Heart left ventricle (tissue), 16 donors: ENCODE measurements around the gene SLC38A5. TPM values are rescaled to one million over a fixed set of nuclear protein-coding genes. Genes with fewer than 3 reads are reported as not detected.

Source experiments
- ATAC-seq, 4 donors: fragments of 200-7000 bp; cut with Tn5 transposase; one replicate each; pipeline ENCODE4 v1.9.1; 2020 to 2022; ENCODE audit warnings: moderate library complexity in 4 of 4, mild to moderate bottlenecking in 3 of 4, moderate number of reproducible peaks in 1 of 4
- DNase-seq, 5 donors: peaks; one replicate each; pipeline ENCODE4 v3.0.0-alpha.2; 2020
- H3K27ac ChIP-seq, 12 donors: fragments of 200-600 bp; sonication (generic) in 4 of 12; one replicate each; pipeline versions ENCODE4 v1.5.0 to v1.8.0; 2016 to 2022; ENCODE audit warnings: mild to moderate bottlenecking in 2 of 12
- H3K27me3 ChIP-seq, 9 donors: fragments of 200-600 bp; sonication (generic) in 2 of 9; one replicate each; pipeline versions ENCODE4 v1.5.1 to v1.8.0; 2016 to 2022; ENCODE audit warnings: mild to moderate bottlenecking in 3 of 9
- H3K36me3 ChIP-seq, 9 donors: fragments of 200-600 bp; sonication (generic) in 2 of 9; one replicate each; pipeline versions ENCODE4 v1.5.0 to v1.8.0; 2018 to 2022; ENCODE audit warnings: mild to moderate bottlenecking in 2 of 9
- H3K4me1 ChIP-seq, 12 donors: fragments of 200-600 bp; sonication (generic) in 4 of 12; one replicate each; pipeline versions ENCODE4 v1.5.0 to v1.8.0; 2016 to 2022; ENCODE audit warnings: mild to moderate bottlenecking in 3 of 12
- H3K4me3 ChIP-seq, 12 donors: fragments of 200-600 bp; sonication (generic) in 4 of 12; one replicate each; pipeline versions ENCODE4 v1.5.0 to v1.8.0; 2017 to 2022; ENCODE audit warnings: mild to moderate bottlenecking in 9 of 12, moderate library complexity in 4 of 12
- H3K9me3 ChIP-seq, 12 donors: fragments of 200-600 bp; sonication (generic) in 4 of 12; one replicate each; pipeline versions ENCODE4 v1.5.0 to v1.8.0; 2016 to 2022; ENCODE audit warnings: mild to moderate bottlenecking in 1 of 12
- CTCF ChIP-seq, 12 donors: fragments of 200-600 bp; sonication (generic) in 4 of 12; IDR thresholded peaks; one replicate each; pipeline versions ENCODE4 v1.5.0 to v1.8.0; 2018 to 2022; ENCODE audit warnings: antibody characterized with exemption in 12 of 12, mild to moderate bottlenecking in 5 of 12
- POLR2A ChIP-seq, 2 donors: fragments of 450-650 bp; IDR thresholded peaks; one replicate each; pipeline ENCODE4 v1.6.1; 2017; ENCODE audit warnings: antibody characterized with exemption in 2 of 2, mild to moderate bottlenecking in 2 of 2, moderate library complexity in 2 of 2
- WGBS, 4 donors: extraction: QIAGEN DNeasy Blood & Tissue Kit in 2 of 4; methylation state at CpG; one replicate each; pipeline versions ENCODE4 v1.1.5 to v1.1.7; 2013 to 2018; 5-methylcytosine and 5-hydroxymethylcytosine counted together
- intact Hi-C, 10 donors: fragments of 100-400 bp; cut with DNase I; formaldehyde crosslinking; loops; one replicate each; pipeline versions ENCODE4 v1.11.1 to v1.14.2; 2022
- polyA plus RNA-seq, 2 donors: library from polyadenylated mRNA; stranded (reverse); fragments of 200-250 nt; gene quantifications; one replicate each; pipeline ENCODE4 v1.2.3, GENCODE V29; 2013
- total RNA-seq, 9 donors: library from RNA; depleted of rRNA in 2 of 9; stranded (reverse); fragments of >200 nt in 2 of 9; fragmentation: NEBNext Ultra II Directional in 3 of 9; extraction: Animal tissue kit (Norgen Biotek cat#: 25700) in 3 of 9; gene quantifications; one replicate each; pipeline versions ENCODE4 v1.1.0 to v1.2.4, GENCODE V29; 2016 to 2023
- donor health status: ischemic (EF 13 %, LVEDD 7.1; RV severe dilation, severe dysfunction).
- donor health status: healthy with polysubstance abuse.
- donor health status: DM: no; HTN: yes; CAD: no.
- donor health status: DM: no; HTN: no; CAD: no.
- donor health status: ischemic (EF 25% LVEDD 6.9; RV normal size, moderate dysfunction).
- donor health status: ischemic (EF 25% LVEDD 5.7; RV mildly dilated, moderate dysfunction).
- donor health status: healthy.
- donor health status: DM: yes; HTN: yes; CAD: no.
- donor health status: ischemic (EF 35%, LVEDD 5.7; RV mildly dilated, moderate dysfunction).
- donor health status: nonischemic (EF 11% LVEDD 7.7; RV severe dilation, severe dysfunction).
- donor health status: DM: yes; HTN: yes; CAD: no.
- donor health status: PGD.
- donor health status: ischemic (EF 29% LVEDD 5.4; RV normal size, mild dysfunction).
- donor health status: nonischemic (EF 23%, LVEDD 6.1; RV moderate dilation, normal function).

Gene SLC38A5
- total and polyA plus RNA-seq, 11 donors, result 0.52 to 22.3 (median 1.8) TPM

- no peak for DNase-seq
Measured at GRCh38 chrX:48498374-48498809, 28.3 kb upstream of the SLC38A5 start.

DNA sequence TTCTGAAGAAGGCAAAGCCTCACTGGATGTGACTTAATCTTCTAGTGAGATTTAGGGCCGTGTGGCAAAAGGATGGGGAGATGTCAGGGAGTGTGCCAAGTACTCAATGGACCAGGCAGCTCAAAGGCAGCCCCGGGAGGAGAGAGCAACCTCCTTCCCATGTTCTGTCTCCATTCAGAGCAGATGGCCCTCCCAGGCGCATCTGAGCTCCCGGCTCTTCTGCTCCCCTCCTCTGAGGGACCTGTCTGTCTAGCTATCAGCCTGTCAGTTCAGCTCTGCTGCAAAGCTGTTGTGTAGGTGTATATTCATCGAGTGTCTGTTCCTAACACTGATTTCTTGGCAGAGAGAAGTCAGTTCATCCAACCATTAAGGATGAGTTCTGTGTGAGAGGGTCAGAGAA is 27.8 kb upstream of the SLC38A5 start:
- H3K36me3 ChIP-seq, result no peaks in the 10 kb centered on the region
- no peak for TF ChIP-seq POLR2A (IDR thresholded peaks at IDR 0.05)
- TF ChIP-seq CTCF (IDR thresholded peaks at IDR 0.05), result no peak
- no peaks in the 10 kb centered on the region for H3K9me3 ChIP-seq
- H3K4me1 ChIP-seq, result no peaks in the 10 kb centered on the region
- no peak for DNase-seq
- no peak overlapping the region for H3K4me3 ChIP-seq
- intact Hi-C loops, result loop anchor here in 2 of 10 donors (10.0 kb wide), 1 partner anchor 413 kb away; no protein-coding TSS in a partner anchor
- whole genome bisulfite sequencing, 4 donors, result 53 to 73% (median 62%) methylated on average over 5 of the region's 5 CpGs
- no peaks in the 10 kb centered on the region for H3K27me3 ChIP-seq
- ATAC-seq, result no peak
- no peak overlapping the region for H3K27ac ChIP-seq

More at GRCh38 chrX:48498374-48498809, 28.3 kb upstream of the SLC38A5 start:
- Histone ChIP-seq H3K27me3 (no peaks in the 10 kb centered on the region), H3K4me3 (no peak overlapping the region), H3K9me3 (no peaks in the 10 kb centered on the region), H3K36me3 (no peaks in the 10 kb centered on the region), H3K4me1 (no peaks in the 10 kb centered on the region), H3K27ac (no peak overlapping the region)
- intact Hi-C loops, result loop anchor here in 2 of 10 donors (10.0 kb wide), 1 partner anchor 414 kb away; no protein-coding TSS in a partner anchor
- TF ChIP-seq POLR2A (IDR thresholded peaks at IDR 0.05) (no peak), CTCF (IDR thresholded peaks at IDR 0.05) (no peak)
- WGBS, 4 donors, result 49 to 68% (median 60%) methylated on average over 6 of the region's 6 CpGs
- peak in 1 of 4 donors; percentile 21 for ATAC-seq

- H3K36me3 ChIP-seq, result no peaks in the 10 kb centered on the region
- H3K9me3 ChIP-seq, result no peaks in the 10 kb centered on the region
- no peak for TF ChIP-seq POLR2A (IDR thresholded peaks at IDR 0.05)
- TF ChIP-seq CTCF (IDR thresholded peaks at IDR 0.05), result no peak
- DNase-seq (no peak), ATAC-seq (no peak)
- no peaks in the 10 kb centered on the region for H3K27me3 ChIP-seq
- no peak overlapping the region for H3K4me3 ChIP-seq
- 61 to 81% (median 73%) methylated on average over 3 to 4 of the region's 4 CpGs for WGBS, 4 donors
- intact Hi-C loops, result loop anchor here in 2 of 10 donors (10.0 kb wide), 1 partner anchor 412 kb away; no protein-coding TSS in a partner anchor
- no peaks in the 10 kb centered on the region for H3K4me1 ChIP-seq
- H3K27ac ChIP-seq, result no peak overlapping the region
Measured at GRCh38 chrX:48496660-48497059, 26.6 kb upstream of the SLC38A5 start.

- ATAC-seq (peak in 3 of 4 donors; percentile 38 to 70 (median 45)), DNase-seq (no peak)
- intact Hi-C loops, result loop anchor here in 7 of 10 donors (5.0 to 10.0 kb wide), 3 partner anchors 407 to 412 kb away; no protein-coding TSS in a partner anchor
- 15 to 28% (median 21%) methylated on average over 10 of the region's 10 CpGs for WGBS, 4 donors
- Histone ChIP-seq H3K4me3 (no peak overlapping the region), H3K27ac (no peak overlapping the region), H3K4me1 (no peaks in the 10 kb centered on the region), H3K36me3 (no peaks in the 10 kb centered on the region), H3K9me3 (peaks cover 0 to 5% (median 0%) of the 10 kb centered on the region in 12 donors), H3K27me3 (no peaks in the 10 kb centered on the region)
- TF ChIP-seq POLR2A (IDR thresholded peaks at IDR 0.05), result no peak
- TF ChIP-seq CTCF (IDR thresholded peaks at IDR 0.05), result peak in 7 of 12 donors; percentile 11 to 45 (median 35)
Measured at GRCh38 chrX:48493890-48494364, 23.9 kb upstream of the SLC38A5 start.
